Calu3 (cell line): Measurements from ENCODE around the gene CEACAM21. TPM values are rescaled to one million over a fixed set of nuclear protein-coding genes. Genes with fewer than 3 reads are reported as not detected.

Source experiments
- BruUV-seq: library from RNA; stranded (reverse); fragments of 400-500 nt; replicated peaks from 2 replicates; lab custom pipeline; 2021; lab: Mats Ljungman, UMichigan
- CTCF ChIA-PET: fragments of 300-600 bp; sonication (Branson Sonifier 250); formaldehyde crosslinking; loops from one replicate; lab custom pipeline; 2022; ENCODE audit warnings: antibody characterized with exemption; lab: Charles Lee
- DNase-seq: peaks from one replicate; pipeline ENCODE4 v3.0.0; 2022
- H3K27ac Mint-ChIP-seq: one replicate; pipeline ENCODE4 v1.8.0; 2022; ENCODE audit warnings: mixed read lengths; ENCODE audit not compliant: unreplicated experiment
- H3K27me3 Mint-ChIP-seq: one replicate; pipeline ENCODE4 v1.8.0; 2022; ENCODE audit warnings: mixed read lengths; ENCODE audit not compliant: unreplicated experiment
- H3K36me3 Mint-ChIP-seq: one replicate; pipeline ENCODE4 v1.8.0; 2022; ENCODE audit warnings: mild to moderate bottlenecking, moderate library complexity, mixed read lengths; ENCODE audit not compliant: insufficient read depth, unreplicated experiment
- H3K4me1 Mint-ChIP-seq: one replicate; pipeline ENCODE4 v1.8.0; 2022; ENCODE audit warnings: mild to moderate bottlenecking, low read depth, mixed read lengths; ENCODE audit not compliant: unreplicated experiment
- H3K4me3 Mint-ChIP-seq: one replicate; pipeline ENCODE4 v1.8.0; 2022; ENCODE audit warnings: mild to moderate bottlenecking, low read depth, moderate library complexity, mixed read lengths; ENCODE audit not compliant: unreplicated experiment
- H3K9me3 Mint-ChIP-seq: one replicate; pipeline ENCODE4 v1.8.0; 2022; ENCODE audit warnings: low read depth, mixed read lengths; ENCODE audit not compliant: unreplicated experiment
- CTCF ChIP-seq: fragments of 200-600 bp; IDR thresholded peaks from one replicate; pipeline ENCODE4 v1.8.0; 2022; ENCODE audit warnings: antibody characterized with exemption; ENCODE audit not compliant: unreplicated experiment
- intact Hi-C: fragments of 100-400 bp; cut with micrococcal nuclease; formaldehyde crosslinking; loops from one replicate; pipeline ENCODE4 v1.10.0; 2022; ENCODE audit not compliant: unreplicated experiment
- total RNA-seq: library from RNA; stranded (reverse); gene quantifications from 2 replicates; pipeline ENCODE4 v1.2.3, GENCODE V29; 2022

CEACAM21 gene
- total RNA-seq, 1 experiment from 2014 or later: not detected

- Mint-ChIP-seq H3K27me3 (peaks cover 70% of the 10 kb centered on the region), H3K27ac (no peak overlapping the region), H3K4me1 (peaks cover 19% of the 10 kb centered on the region), H3K4me3 (no peak overlapping the region), H3K9me3 (no peaks in the 10 kb centered on the region), H3K36me3 (no peaks in the 10 kb centered on the region)
- DNase-seq: no peak
- CTCF ChIA-PET: no interaction called here
- no TSS peak for BruUV-seq
- no peak for TF ChIP-seq CTCF
- intact Hi-C loops: no loop called here
Observed at GRCh38 chr19:41530184-41530534, 45.8 kb upstream of the CEACAM21 start.

DNA sequence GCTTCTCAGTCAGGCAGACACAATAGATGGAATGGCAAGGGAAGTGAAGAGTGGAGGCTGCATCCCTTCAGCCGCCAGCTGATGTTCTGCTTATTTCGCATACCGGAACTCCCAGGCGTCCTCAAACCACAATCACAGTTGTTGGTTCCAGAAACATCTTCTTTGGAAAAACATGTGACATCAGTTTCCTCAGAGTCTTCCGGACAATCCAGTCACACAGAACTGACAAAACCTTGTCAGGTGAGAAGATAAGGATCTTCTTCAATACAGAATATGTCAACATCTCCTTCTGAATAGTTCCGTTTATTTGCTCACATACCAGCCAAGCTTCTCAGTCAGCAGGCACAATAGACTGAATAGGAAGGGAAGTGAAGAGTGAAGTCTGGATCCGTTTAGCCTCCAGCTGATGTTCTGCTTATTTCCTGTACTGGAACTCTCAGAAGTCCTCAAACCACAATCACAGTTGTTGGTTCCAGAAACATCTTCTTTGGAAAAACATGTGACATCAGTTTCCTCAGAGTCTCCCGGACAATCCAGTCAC is 45.1 kb upstream of the CEACAM21 start:
- H3K4me3 Mint-ChIP-seq: no peak overlapping the region
- no peak for TF ChIP-seq CTCF
- DNase-seq: no peak
- no peak overlapping the region for H3K27ac Mint-ChIP-seq
- H3K36me3 Mint-ChIP-seq: no peaks in the 10 kb centered on the region
- peaks cover 70% of the 10 kb centered on the region for H3K27me3 Mint-ChIP-seq
- H3K9me3 Mint-ChIP-seq: no peaks in the 10 kb centered on the region
- BruUV-seq: TSS peak; percentile 97
- peaks cover 26% of the 10 kb centered on the region for H3K4me1 Mint-ChIP-seq
- CTCF ChIA-PET: interaction anchor here (1.1 kb wide), 1 partner anchor 33 kb away, joined by 3 read pairs; no protein-coding TSS in a partner anchor
- intact Hi-C loops: no loop called here

DNA sequence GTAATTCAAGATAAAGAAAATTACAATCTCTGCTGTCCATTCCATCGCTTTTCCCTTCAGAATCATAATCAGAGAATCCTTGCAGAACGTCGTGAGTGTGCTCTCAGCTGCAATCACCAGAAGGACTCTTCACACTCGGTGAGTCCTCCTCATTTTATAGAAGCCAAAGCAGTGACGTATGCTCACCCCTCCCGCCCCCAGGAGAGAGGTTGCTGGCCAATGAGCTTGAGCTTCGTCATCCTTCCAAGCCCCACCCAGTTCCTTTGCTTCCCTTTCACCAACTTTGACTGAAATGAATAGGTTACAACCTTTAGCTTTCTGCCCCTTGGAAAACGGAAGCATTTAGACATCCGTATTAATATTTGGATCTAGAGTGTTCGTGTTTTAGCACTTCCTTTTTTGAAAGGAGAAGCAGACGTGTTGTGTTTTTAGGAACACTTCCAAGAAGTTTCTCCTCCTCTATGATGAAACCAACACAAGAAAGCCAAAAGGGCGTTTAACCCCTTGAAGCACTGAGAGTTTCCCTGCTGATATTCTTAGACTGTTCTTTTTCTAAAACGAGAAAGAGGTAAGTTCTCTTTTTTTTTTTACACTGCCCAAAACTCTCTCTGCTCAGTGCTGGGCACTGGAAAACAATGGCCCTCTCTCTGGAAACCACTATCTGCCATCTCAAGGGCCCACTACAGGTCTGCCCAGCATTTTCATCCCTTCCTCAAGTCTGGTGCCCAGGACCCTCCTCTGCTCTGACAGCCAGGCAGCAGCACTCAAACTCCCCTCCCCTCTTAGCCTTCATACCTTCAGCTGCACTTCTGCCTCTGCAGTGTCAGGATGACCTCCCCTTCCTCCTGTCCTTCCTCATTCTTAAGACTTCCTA is 44.3 kb upstream of the CEACAM21 start:
- Mint-ChIP-seq H3K27ac (peak overlapping the region; percentile 13), H3K36me3 (no peaks in the 10 kb centered on the region), H3K4me3 (peak overlapping the region; percentile 41), H3K4me1 (peaks cover 27% of the 10 kb centered on the region), H3K9me3 (no peaks in the 10 kb centered on the region), H3K27me3 (peaks cover 70% of the 10 kb centered on the region)
- BruUV-seq: TSS peak; percentile 43
- CTCF ChIA-PET: interaction anchor here (0.6 to 1.1 kb wide), 2 partner anchors 32 to 525 kb away, joined by 3 to 5 read pairs; no protein-coding TSS in a partner anchor
- TF ChIP-seq CTCF: no peak
- intact Hi-C loops: no loop called here
- peak; percentile 60 for DNase-seq

GRCh38 chr19:41532526-41532925 is 43.4 kb upstream of the CEACAM21 start:
- Mint-ChIP-seq H3K36me3 (peaks cover 5% of the 10 kb centered on the region), H3K4me3 (no peak overlapping the region), H3K4me1 (peaks cover 27% of the 10 kb centered on the region), H3K9me3 (no peaks in the 10 kb centered on the region), H3K27ac (no peak overlapping the region), H3K27me3 (peaks cover 70% of the 10 kb centered on the region)
- intact Hi-C loops: no loop called here
- CTCF ChIA-PET: interaction anchor here (0.6 to 0.9 kb wide), 2 partner anchors 83 to 526 kb away, joined by 3 to 5 read pairs; no protein-coding TSS in a partner anchor
- BruUV-seq: no TSS peak
- no peak for DNase-seq
- no peak for TF ChIP-seq CTCF
